NCI-H1417 (cell line): ENCODE results near the gene CKAP5.
A peak's percentile ranks its signal among the peaks of the same experiment; 100 is the strongest.

Source experiments
- DNase-seq, 3 experiments: peaks; one replicate each; lab custom pipeline; 2025; lab: John Stamatoyannopoulos, UW

Gene CKAP5

DNA sequence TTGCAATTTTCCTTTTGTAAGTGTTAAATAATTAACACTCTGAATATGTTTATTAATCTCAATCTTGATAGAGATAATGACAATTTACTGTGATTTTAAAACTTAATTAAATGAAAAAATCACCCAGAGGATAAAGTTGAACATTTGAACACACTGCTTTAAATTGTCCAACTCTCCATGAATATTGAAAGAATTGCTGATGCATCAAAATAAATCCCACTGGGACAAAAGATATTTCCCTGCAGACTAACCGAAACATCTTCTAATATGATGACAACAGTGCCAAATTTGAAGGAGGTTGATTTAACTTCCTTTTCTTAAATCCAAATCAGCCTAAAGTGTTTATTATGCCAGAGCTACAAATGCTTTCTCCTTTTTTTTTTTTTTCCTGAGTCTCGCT, 79.4 kb downstream of the CKAP5 start:
- DNase-seq, result no peak

DNA sequence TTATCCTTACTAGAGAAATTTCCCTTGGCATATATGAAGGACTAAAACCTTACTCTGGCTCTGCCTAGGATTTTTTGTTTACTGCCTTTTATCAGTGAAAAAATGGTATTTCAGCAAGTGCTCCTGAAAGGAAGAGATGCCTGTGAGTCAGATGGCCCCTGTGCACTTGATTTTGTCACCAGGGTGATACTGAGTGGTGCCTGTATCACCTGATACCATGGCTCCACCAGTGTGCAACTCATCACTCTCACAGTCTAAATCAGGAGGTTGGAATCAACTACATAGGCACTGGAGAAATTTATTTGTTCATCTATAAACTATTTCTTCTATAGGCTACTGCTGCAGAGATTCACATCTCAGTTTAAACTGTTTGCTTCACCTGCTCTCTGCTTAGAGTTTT, 83.8 kb downstream of the CKAP5 start:
- DNase-seq, result no peak

DNA sequence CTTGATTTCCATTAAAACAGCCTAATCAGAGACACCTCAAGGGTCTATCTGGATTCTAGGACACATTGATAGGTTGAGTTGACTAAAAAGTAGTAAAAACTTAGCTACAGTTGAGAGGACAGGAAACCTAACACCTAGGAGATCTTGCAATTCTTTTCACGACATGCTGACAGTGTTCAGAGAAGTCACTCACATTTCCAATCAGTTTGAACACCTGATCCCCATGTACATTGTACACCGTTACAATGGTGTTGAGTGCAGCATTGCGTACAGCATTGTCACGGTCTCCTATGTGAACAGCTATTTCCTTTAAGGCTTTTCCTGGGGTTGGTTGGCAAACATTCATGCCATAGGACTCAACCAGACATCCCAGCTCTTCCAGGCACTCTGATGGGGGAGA, 84.3 kb downstream of the CKAP5 start:
- DNase-seq, result no peak

DNA sequence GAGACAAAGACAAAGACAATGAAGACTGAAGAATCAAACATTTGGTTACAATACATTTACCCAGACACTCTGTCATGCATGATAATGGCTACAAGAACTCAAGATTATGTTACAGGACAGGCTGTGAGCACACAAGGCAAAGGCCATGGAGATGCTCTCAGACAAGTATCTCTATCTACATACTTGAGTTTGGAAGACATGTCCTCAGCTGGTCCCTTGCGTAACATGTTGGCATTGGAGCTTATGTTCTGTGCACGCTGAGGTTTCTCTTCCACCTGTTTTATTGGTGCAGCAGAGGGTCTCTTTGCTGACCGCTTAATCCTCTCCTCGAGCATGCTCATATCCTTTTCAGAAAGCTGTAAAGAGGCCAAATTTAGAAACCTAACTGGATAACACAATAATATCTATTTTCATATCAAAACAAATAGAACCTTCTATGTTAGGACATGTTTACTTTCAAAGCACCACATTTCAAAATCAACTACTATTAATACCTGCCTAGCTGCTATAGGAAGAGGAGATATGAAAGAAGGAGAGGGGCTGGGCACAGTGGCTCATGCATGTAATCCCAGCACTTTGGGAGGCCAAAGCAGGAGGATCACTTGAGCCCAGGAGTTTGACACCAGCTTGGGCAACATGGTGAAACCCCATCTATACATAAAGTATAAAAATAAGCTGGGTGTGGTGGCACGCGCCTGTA, 85.5 kb downstream of the CKAP5 start:
- no peak for DNase-seq

DNA sequence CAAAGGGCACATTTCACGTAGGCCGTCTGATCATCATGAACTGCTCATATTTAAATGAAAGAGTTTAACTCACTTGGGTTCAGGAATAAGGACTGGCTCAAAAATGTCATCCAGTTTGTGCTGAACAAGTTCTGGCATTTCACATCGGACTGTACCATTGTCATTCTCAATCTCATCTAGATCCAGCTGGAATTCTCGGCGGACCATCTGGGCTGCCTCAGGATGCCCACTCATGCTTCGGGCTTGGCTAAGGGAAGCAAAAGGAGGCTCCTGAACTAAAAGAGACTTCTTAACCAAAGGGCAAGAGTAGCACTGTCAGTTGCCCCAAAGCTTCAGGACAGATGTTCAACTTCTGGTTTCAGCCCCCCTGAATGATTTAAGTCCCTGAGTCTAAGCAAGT, 86.9 kb downstream of the CKAP5 start:
- DNase-seq, result no peak

GRCh38 chr11:46755962-46756361, 90.1 kb downstream of the CKAP5 start:
- DNase-seq, result no peak

GRCh38 chr11:46747150-46747549, 98.9 kb downstream of the CKAP5 start:
- no peak for DNase-seq

DNA sequence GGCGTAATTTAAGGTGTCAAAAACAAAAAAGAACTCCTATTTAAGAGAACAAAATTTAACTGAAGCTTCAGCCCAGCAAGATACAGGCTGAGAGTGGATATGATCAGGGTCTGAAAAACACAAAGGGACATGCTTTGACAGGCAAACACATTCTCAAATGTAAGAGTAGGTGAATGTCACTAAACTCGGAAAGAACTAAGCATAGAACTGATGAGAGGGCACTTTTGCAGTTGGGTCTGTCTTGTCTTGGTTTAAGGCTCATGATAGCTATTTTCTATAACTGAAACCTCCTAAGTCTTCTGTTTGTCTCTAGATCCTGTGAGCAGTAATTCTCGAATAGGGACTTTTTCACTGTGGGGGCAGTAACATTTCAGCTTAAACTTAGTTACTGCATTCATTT, 100.1 kb downstream of the CKAP5 start:
- DNase-seq, result no peak

- DNase-seq, result no peak
Observed at GRCh38 chr11:46745328-46745727, 100.8 kb downstream of the CKAP5 start.

DNA sequence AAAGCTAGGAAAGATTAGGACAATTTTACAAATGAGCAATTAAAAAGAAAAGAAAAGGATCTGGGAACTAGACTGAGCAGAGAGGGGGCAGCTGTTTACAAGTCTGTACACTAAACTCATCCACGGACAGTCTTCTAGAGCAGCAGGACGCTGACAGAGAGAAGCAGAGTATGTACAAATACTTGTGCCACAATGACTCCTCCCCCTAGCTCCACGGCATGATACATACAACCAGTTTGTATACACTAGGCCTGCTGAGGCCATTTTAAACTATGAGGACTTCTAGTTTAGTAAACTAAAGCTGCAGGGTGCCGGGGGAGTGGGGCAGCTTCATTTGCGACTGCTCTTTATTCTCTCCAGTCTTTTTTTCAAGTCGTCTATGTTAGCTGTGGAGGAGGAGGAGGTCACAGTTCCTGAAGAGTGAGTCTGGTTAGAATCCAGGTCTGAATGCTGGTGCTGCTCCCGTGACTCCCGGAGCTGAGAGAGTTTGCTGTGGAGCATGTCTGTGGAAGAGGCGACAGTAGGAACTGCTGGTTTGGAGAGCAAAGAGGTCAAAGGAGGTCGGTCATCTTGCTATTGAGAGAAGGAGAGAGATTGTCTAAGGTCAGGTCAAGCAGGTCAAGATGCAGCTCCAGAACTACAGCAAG, 102.3 kb downstream of the CKAP5 start:
- DNase-seq, result peak in 2 of 3 experiments; percentile 32 to 75

- no peak for DNase-seq
Observed at GRCh38 chr11:46743043-46743442, 103.0 kb downstream of the CKAP5 start.

- DNase-seq, result no peak
Observed at GRCh38 chr11:46741600-46742484, 104.2 kb downstream of the CKAP5 start.

DNA sequence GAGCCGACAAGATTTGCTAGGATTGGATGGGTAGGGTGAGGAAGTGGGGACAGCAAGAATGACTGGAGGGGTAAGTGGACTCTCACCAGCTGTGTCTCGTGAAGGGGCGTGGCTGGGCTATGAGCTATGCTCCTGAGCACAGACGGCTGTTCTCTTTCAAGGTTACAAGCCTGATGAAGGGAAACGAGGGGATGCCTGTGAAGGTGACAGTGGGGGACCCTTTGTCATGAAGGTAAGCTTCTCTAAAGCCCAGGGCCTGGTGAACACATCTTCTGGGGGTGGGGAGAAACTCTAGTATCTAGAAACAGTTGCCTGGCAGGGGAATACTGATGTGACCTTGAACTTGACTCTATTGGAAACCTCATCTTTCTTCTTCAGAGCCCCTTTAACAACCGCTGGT, 107.2 kb downstream of the CKAP5 start:
- DNase-seq, result no peak

DNA sequence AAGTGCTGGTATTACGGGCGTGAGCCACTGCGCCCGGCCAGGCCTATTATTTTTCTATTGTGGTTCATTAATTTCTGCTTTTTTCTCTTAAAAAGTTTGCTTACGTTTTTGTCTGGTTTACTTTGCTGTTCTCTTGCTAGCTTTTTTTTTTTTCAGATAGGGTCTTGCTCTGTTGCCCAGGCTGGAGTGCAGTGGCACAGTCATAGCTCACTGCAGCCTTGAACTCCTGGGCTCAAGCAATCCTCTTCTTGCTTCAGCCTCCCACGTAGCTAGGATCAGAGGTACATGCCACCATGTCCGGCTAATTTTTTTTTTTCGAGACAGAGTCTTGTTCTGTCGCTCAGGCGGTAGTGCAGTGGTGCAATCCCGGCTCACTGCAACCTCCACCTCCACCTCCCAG, 108.4 kb downstream of the CKAP5 start:
- DNase-seq, result no peak

DNA sequence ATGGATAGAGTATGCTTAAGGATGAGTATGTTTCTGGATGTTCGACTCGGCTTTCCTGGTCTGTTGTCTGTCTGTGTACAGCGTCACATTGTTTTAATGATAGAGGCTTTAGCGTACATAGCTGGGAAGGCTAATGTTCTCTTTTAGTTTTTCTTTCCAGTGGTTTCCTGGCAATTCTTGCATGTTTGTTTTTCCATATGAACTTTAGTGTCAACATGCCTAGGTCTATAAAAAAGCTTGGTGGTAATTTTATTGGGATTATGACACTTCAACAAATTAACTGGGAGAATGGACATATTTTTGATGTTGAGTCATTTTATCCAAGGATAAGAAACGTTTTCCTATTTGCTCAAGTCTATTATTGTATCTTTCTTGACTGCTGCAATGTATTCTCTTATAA, 109.5 kb downstream of the CKAP5 start:
- DNase-seq, result no peak

- no peak for DNase-seq
Observed at GRCh38 chr11:46736146-46736545, 109.9 kb downstream of the CKAP5 start.

DNA sequence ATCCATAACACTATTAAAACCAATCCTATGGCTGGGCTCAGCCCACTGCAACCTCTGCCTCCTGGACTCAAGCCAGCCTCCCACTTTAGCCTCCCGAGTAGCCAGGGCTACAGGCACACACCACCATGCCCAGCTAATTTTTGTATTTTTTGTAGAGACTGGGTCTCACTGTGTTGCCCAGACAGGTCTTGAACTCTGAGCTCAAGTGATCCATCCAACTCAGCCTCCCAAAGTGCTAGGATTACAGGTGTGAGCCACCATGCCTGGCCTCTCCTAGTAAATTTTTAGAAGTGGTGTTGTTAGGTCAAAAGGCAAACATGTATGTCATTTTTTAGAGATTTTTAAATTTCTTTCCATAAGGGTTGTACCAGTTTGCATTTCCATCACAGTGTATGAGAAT, 112.8 kb downstream of the CKAP5 start:
- DNase-seq, result no peak

GRCh38 chr11:46731545-46731944, 114.5 kb downstream of the CKAP5 start:
- DNase-seq, result no peak

DNA sequence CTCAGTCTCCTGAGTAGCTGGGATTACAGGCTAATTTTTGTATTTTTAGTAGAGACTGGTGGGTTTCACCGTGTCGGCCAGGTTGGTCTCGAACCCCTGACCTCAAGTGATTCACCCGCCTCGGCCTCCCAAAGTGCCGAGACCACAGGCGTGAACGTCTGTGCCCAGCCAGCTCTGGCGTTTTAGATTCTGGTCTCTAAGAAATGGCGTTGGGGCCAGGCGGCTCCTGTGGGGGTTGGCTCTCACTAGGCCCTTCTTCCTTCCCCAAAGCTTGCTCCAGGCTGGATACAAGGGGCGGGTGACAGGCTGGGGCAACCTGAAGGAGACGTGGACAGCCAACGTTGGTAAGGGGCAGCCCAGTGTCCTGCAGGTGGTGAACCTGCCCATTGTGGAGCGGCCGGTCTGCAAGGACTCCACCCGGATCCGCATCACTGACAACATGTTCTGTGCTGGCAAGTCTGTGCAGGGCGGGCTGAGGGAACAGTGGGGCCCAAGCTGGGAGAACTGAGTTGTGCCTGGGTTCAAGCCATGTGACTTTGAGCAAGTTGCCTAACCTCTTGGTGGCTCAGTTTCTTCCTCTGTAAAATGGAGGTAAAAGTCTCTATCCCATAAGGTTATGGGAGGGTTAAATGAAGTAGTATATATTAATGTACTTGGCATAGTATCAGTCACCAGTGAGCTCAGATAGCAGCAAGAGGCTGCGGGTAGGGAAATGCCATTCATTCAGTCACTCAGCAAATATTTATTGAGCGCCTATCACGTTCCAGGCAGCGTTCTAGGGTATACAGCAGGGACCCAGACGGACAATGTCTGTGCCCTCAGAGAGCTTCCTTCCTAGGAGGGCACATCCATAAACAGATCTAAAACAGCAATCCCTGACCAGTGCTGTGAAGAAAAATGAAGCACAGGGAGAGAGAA, 116.7 kb downstream of the CKAP5 start:
- no peak for DNase-seq

- DNase-seq, result no peak
Observed at GRCh38 chr11:46728659-46729040, 117.4 kb downstream of the CKAP5 start.

- DNase-seq, result no peak
Observed at GRCh38 chr11:46727952-46728658, 118.0 kb downstream of the CKAP5 start.
